Ectodermal cell (in vitro differentiated cells): ENCODE results near the gene RAPGEF1.

Experiments used
- H3K27ac ChIP-seq: 2 replicates; pipeline ENCODE4 v1.7.0; 2013; ENCODE audit warnings: mild to moderate bottlenecking, low read depth, low read length; ENCODE audit not compliant: insufficient read depth, poor library complexity, severe bottlenecking
- H3K27me3 ChIP-seq: 2 replicates; pipeline ENCODE4 v1.7.0; 2013; ENCODE audit warnings: mild to moderate bottlenecking, low read length; ENCODE audit not compliant: insufficient read depth, control insufficient read depth, poor library complexity, severe bottlenecking
- H3K36me3 ChIP-seq: one replicate; pipeline ENCODE4 v1.7.0; 2013; ENCODE audit warnings: low read length; ENCODE audit not compliant: control insufficient read depth, insufficient read depth
- H3K4me1 ChIP-seq: one replicate; pipeline ENCODE4 v1.7.0; 2013; ENCODE audit warnings: low read length; ENCODE audit not compliant: control insufficient read depth, insufficient read depth
- H3K4me3 ChIP-seq: 2 replicates; pipeline ENCODE4 v1.7.0; 2013; ENCODE audit warnings: low read depth, low read length, control low read depth; ENCODE audit not compliant: insufficient read depth
- H3K9me3 ChIP-seq: 2 replicates; pipeline ENCODE4 v1.7.0; 2013; ENCODE audit warnings: mild to moderate bottlenecking, low read length, moderate library complexity; ENCODE audit not compliant: control insufficient read depth
- WGBS, 2 experiments: methylation state at CpG; one replicate each; pipeline ENCODE4 v1.1.7; 2013; ENCODE audit warnings: missing lambda C conversion rate in 2 of 2; 5-methylcytosine and 5-hydroxymethylcytosine counted together

RAPGEF1 gene

GRCh38 chr9:131611586-131612315 is 128.1 kb downstream of the RAPGEF1 start:
- H3K9me3 ChIP-seq = no peaks in the 10 kb centered on the region
- H3K27me3 ChIP-seq = no peaks in the 10 kb centered on the region
- WGBS, 2 experiments = 92 to 95% methylated on average over 11 of the region's 11 CpGs
- no peak overlapping the region for H3K4me3 ChIP-seq
- peaks cover 23% of the 10 kb centered on the region for H3K4me1 ChIP-seq
- no peak overlapping the region for H3K27ac ChIP-seq
- H3K36me3 ChIP-seq = no peaks in the 10 kb centered on the region

GRCh38 chr9:131610231-131610761 is 129.6 kb downstream of the RAPGEF1 start:
- Histone ChIP-seq H3K4me1 (peaks cover 23% of the 10 kb centered on the region), H3K9me3 (no peaks in the 10 kb centered on the region), H3K27me3 (no peaks in the 10 kb centered on the region), H3K4me3 (no peak overlapping the region), H3K36me3 (no peaks in the 10 kb centered on the region), H3K27ac (no peak overlapping the region)
- WGBS, 2 experiments = 95 to 96% methylated on average over 7 of the region's 7 CpGs

- Histone ChIP-seq H3K4me1 (peaks cover 27% of the 10 kb centered on the region), H3K36me3 (no peaks in the 10 kb centered on the region), H3K27me3 (no peaks in the 10 kb centered on the region), H3K27ac (peak overlapping the region; percentile 93), H3K9me3 (no peaks in the 10 kb centered on the region), H3K4me3 (no peak overlapping the region)
- WGBS, 2 experiments = 72 to 75% methylated on average over 14 of the region's 14 CpGs
These were observed 130.6 kb downstream of the RAPGEF1 start for GRCh38 chr9:131609099-131609830.

GRCh38 chr9:131608493-131609037 is 131.3 kb downstream of the RAPGEF1 start:
- Histone ChIP-seq H3K9me3 (no peaks in the 10 kb centered on the region), H3K4me1 (peaks cover 34% of the 10 kb centered on the region), H3K4me3 (no peak overlapping the region), H3K36me3 (no peaks in the 10 kb centered on the region), H3K27me3 (no peaks in the 10 kb centered on the region), H3K27ac (peak overlapping the region; percentile 93)
- 37 to 40% methylated on average over 12 of the region's 12 CpGs for WGBS, 2 experiments

- Histone ChIP-seq H3K27ac (no peak overlapping the region), H3K4me3 (no peak overlapping the region), H3K27me3 (no peaks in the 10 kb centered on the region), H3K36me3 (no peaks in the 10 kb centered on the region), H3K4me1 (peaks cover 36% of the 10 kb centered on the region), H3K9me3 (no peaks in the 10 kb centered on the region)
- 83 to 87% methylated on average over 8 of the region's 8 CpGs for WGBS, 2 experiments
These were observed 132.3 kb downstream of the RAPGEF1 start for GRCh38 chr9:131607591-131607990.

GRCh38 chr9:131606896-131607567 is 132.8 kb downstream of the RAPGEF1 start:
- H3K27me3 ChIP-seq = no peaks in the 10 kb centered on the region
- H3K4me1 ChIP-seq = peaks cover 36% of the 10 kb centered on the region
- no peak overlapping the region for H3K4me3 ChIP-seq
- H3K27ac ChIP-seq = no peak overlapping the region
- 94% methylated on average over 13 of the region's 13 CpGs for WGBS, 2 experiments
- no peaks in the 10 kb centered on the region for H3K36me3 ChIP-seq
- H3K9me3 ChIP-seq = no peaks in the 10 kb centered on the region

GRCh38 chr9:131605770-131606590 is 133.9 kb downstream of the RAPGEF1 start:
- 89 to 92% methylated on average over 9 of the region's 9 CpGs for WGBS, 2 experiments
- H3K27me3 ChIP-seq = no peaks in the 10 kb centered on the region
- H3K36me3 ChIP-seq = no peaks in the 10 kb centered on the region
- no peak overlapping the region for H3K4me3 ChIP-seq
- no peak overlapping the region for H3K27ac ChIP-seq
- H3K4me1 ChIP-seq = peaks cover 36% of the 10 kb centered on the region
- H3K9me3 ChIP-seq = no peaks in the 10 kb centered on the region

- no peak overlapping the region for H3K27ac ChIP-seq
- 81 to 84% methylated on average over 16 of the region's 16 CpGs for WGBS, 2 experiments
- no peak overlapping the region for H3K4me3 ChIP-seq
- no peaks in the 10 kb centered on the region for H3K9me3 ChIP-seq
- H3K4me1 ChIP-seq = peaks cover 26% of the 10 kb centered on the region
- no peaks in the 10 kb centered on the region for H3K27me3 ChIP-seq
- H3K36me3 ChIP-seq = no peaks in the 10 kb centered on the region
These were observed 136.0 kb downstream of the RAPGEF1 start for GRCh38 chr9:131603711-131604439.

GRCh38 chr9:131603199-131603598 is 136.7 kb downstream of the RAPGEF1 start:
- no peaks in the 10 kb centered on the region for H3K27me3 ChIP-seq
- no peak overlapping the region for H3K27ac ChIP-seq
- no peak overlapping the region for H3K4me3 ChIP-seq
- H3K9me3 ChIP-seq = no peaks in the 10 kb centered on the region
- no peaks in the 10 kb centered on the region for H3K36me3 ChIP-seq
- 95 to 97% methylated on average over 9 of the region's 9 CpGs for WGBS, 2 experiments
- H3K4me1 ChIP-seq = peaks cover 20% of the 10 kb centered on the region
